GM23338 (cell line): ENCODE measurements around the gene CIRBP. TPM values are rescaled to one million over a fixed set of nuclear protein-coding genes. Genes with fewer than 3 reads are reported as not detected.

Experiments used
- ATAC-seq: fragments of 200-7000 bp; cut with Tn5 transposase; 3 replicates; pipeline ENCODE4 v1.9.1; 2020
- DNase-seq: peaks from one replicate; pipeline ENCODE4 v3.0.0-alpha.2; 2015; ENCODE audit warnings: low spot score
- H2AFZ ChIP-seq: fragments of 200-600 bp; sonication (generic); 2 replicates; pipeline ENCODE4 v1.8.0; 2016; ENCODE audit warnings: antibody characterized with exemption, mild to moderate bottlenecking, moderate library complexity
- H3F3A ChIP-seq: fragments of 200-600 bp; sonication (generic); replicated peaks from 2 replicates; pipeline ENCODE4 v1.8.0; 2017; ENCODE audit warnings: antibody characterized with exemption, mixed run types, low read depth
- H3K27ac ChIP-seq: fragments of 200-600 bp; sonication (generic); 2 replicates; pipeline ENCODE4 v1.6.1; 2016; ENCODE audit warnings: low read depth
- H3K27me3 ChIP-seq: fragments of 200-600 bp; sonication (generic); 2 replicates; pipeline ENCODE4 v1.8.0; 2016; ENCODE audit warnings: mild to moderate bottlenecking, mixed run types, moderate library complexity; ENCODE audit not compliant: insufficient read depth
- H3K36me3 ChIP-seq: fragments of 200-600 bp; sonication (generic); 2 replicates; pipeline ENCODE4 v1.8.0; 2016; ENCODE audit warnings: mild to moderate bottlenecking; ENCODE audit not compliant: insufficient read depth
- H3K4me1 ChIP-seq: fragments of 200-600 bp; sonication (generic); 2 replicates; pipeline ENCODE4 v1.8.0; 2016; ENCODE audit warnings: mild to moderate bottlenecking, moderate library complexity; ENCODE audit not compliant: insufficient read depth
- H3K4me2 ChIP-seq: fragments of 200-600 bp; sonication (generic); 2 replicates; pipeline ENCODE4 v1.7.1; 2017; ENCODE audit warnings: mixed run types
- H3K4me3 ChIP-seq: fragments of 200-600 bp; sonication (generic); 2 replicates; pipeline ENCODE4 v1.6.1; 2016; ENCODE audit warnings: mixed run types
- H3K79me2 ChIP-seq: fragments of 200-600 bp; sonication (generic); replicated peaks from 2 replicates; pipeline ENCODE4 v1.8.0; 2017; ENCODE audit warnings: mild to moderate bottlenecking; ENCODE audit not compliant: insufficient read depth
- H3K9me2 ChIP-seq: fragments of 200-600 bp; sonication (generic); 2 replicates; pipeline ENCODE4 v1.8.0; 2017; ENCODE audit not compliant: insufficient read depth
- H4K20me1 ChIP-seq: fragments of 200-600 bp; sonication (generic); replicated peaks from 2 replicates; pipeline ENCODE4 v1.8.0; 2017; ENCODE audit warnings: mild to moderate bottlenecking; ENCODE audit not compliant: insufficient read depth
- H3K27ac Mint-ChIP-seq: 2 replicates; pipeline ENCODE4 v1.8.0; 2020; ENCODE audit warnings: inconsistent platforms, mild to moderate bottlenecking, moderate library complexity, mixed read lengths
- H3K27me3 Mint-ChIP-seq: 3 replicates; pipeline ENCODE4 v1.8.0; 2022; ENCODE audit warnings: low read depth, mild to moderate bottlenecking, moderate library complexity, mixed read lengths, inconsistent platforms; ENCODE audit not compliant: insufficient read depth, poor library complexity
- H3K36me3 Mint-ChIP-seq: 3 replicates; pipeline ENCODE4 v1.8.0; 2021; ENCODE audit warnings: low read depth, mild to moderate bottlenecking, inconsistent platforms, moderate library complexity, mixed read lengths
- H3K4me1 Mint-ChIP-seq: 3 replicates; pipeline ENCODE4 v1.8.0; 2020; ENCODE audit warnings: mild to moderate bottlenecking, inconsistent platforms, mixed read lengths
- H3K4me3 Mint-ChIP-seq: 3 replicates; pipeline ENCODE4 v1.8.0; 2021; ENCODE audit warnings: moderate library complexity, mild to moderate bottlenecking, inconsistent platforms, mixed read lengths
- H3K9me3 Mint-ChIP-seq: 3 replicates; pipeline ENCODE4 v1.8.0; 2020; ENCODE audit warnings: moderate library complexity, mild to moderate bottlenecking, inconsistent platforms, mixed read lengths
- CREB1 ChIP-seq: fragments of 250-450 bp; sonication (Bioruptor Pico); IDR thresholded peaks from 2 replicates; pipeline ENCODE4 v1.5.0; 2020; ENCODE audit warnings: low read depth, mild to moderate bottlenecking, moderate library complexity
- ETS1 ChIP-seq: IDR thresholded peaks from 2 replicates; pipeline ENCODE4 v1.6.1; 2016; ENCODE audit warnings: antibody characterized with exemption
- EZH2 ChIP-seq: fragments of 200-600 bp; sonication (generic); IDR thresholded peaks from one replicate; pipeline ENCODE4 v1.8.0; 2017; ENCODE audit warnings: antibody characterized with exemption, mild to moderate bottlenecking, low read depth; ENCODE audit not compliant: unreplicated experiment
- EZH2phosphoT487 ChIP-seq: fragments of 200-600 bp; sonication (generic); IDR thresholded peaks from one replicate; pipeline ENCODE4 v1.8.1; 2018; ENCODE audit warnings: antibody characterized with exemption; ENCODE audit not compliant: unreplicated experiment
- NANOG ChIP-seq: IDR thresholded peaks from 2 replicates; pipeline ENCODE4 v1.6.1; 2016; ENCODE audit warnings: antibody characterized with exemption, borderline replicate concordance
- POLR2AphosphoS5 ChIP-seq: IDR thresholded peaks from 2 replicates; pipeline ENCODE4 v1.6.1; 2016; ENCODE audit warnings: antibody characterized with exemption, low read depth
- REST ChIP-seq: IDR thresholded peaks from one replicate; pipeline ENCODE4 v1.6.1; 2018; ENCODE audit warnings: antibody characterized with exemption; ENCODE audit not compliant: unreplicated experiment
- STAT1 ChIP-seq: IDR thresholded peaks from one replicate; pipeline ENCODE4 v1.6.1; 2016; ENCODE audit warnings: antibody characterized with exemption; ENCODE audit not compliant: unreplicated experiment
- ZNF114 ChIP-seq: fragments of 250-450 bp; sonication (Bioruptor Pico); IDR thresholded peaks from 2 replicates; pipeline ENCODE4 v1.5.0; 2020; ENCODE audit warnings: mild to moderate bottlenecking, moderate library complexity
- ZNF331 ChIP-seq: fragments of 250-450 bp; sonication (Bioruptor Pico); IDR thresholded peaks from 2 replicates; pipeline ENCODE4 v1.5.0; 2020; ENCODE audit warnings: low read depth, mild to moderate bottlenecking, moderate library complexity
- ZNF462 ChIP-seq: fragments of 250-450 bp; sonication (Bioruptor Pico); IDR thresholded peaks from 2 replicates; pipeline ENCODE4 v1.5.0; 2020; ENCODE audit warnings: mild to moderate bottlenecking, moderate library complexity
- polyA plus RNA-seq: library from polyadenylated mRNA; unstranded; fragments of >200 nt; fragmentation: Nextera tagmentation; extraction: Ambion mirVana; gene quantifications from 2 replicates; pipeline ENCODE4 v1.2.1, GENCODE V29; 2016
- total RNA-seq: library from RNA; depleted of rRNA; stranded (reverse); fragments of >200 nt; shearing (Covaris generic); gene quantifications from 2 replicates; pipeline ENCODE4 v1.2.3, GENCODE V29; 2014
- TF ChIP-seq, protein P1 (sequence below), 2 experiments: fragments of 200-600 bp in 1 of 2; sonication (generic) in 1 of 2; conservative IDR thresholded peaks; 2 replicates each; pipeline versions ENCODE4 v1.5.1 to v1.6.1; 2016 to 2017; ENCODE audit warnings: antibody characterized with exemption in 2 of 2, low read depth in 2 of 2, mild to moderate bottlenecking in 2 of 2, moderate library complexity in 1 of 2

Gene CIRBP
- total and polyA plus RNA-seq, 2 experiments from 2014 or later: 153 to 202 TPM

DNA sequence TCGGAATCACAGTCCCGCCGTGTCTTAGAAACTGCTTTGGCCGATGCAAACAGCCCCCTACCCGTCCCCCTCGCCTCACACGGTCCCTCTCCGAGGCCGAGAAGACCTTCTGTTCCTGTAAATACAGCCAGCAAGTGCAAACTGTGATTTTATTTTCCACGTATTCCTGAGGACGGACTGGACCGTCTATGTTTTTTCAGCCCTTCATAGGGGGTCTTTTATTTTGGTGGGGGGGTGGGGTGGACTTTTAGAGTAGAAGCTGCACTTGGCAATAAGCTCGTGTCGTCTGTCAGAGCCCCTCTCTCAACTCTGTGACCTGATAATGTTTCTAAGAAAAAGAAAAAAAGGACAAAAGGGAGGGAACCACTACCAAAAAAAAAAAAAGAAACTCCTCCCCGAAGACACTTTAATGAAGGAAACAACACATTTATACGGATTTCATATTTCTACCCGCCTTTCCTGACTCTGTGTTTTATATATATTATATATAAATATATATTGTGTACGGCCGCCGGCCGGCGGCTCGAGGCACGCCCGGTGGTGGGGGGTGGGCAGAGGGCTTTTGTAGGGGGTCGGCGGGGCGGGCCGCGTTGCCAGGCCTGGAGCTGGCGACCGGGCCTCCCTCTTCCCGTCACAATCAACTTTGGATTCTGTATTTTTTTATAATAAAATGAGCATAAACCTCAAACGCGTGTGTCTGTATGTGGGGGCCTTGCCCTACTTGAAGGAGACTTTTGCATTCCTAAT, 31.8 kb downstream of the CIRBP start:
- H3F3A ChIP-seq: peaks cover 8% of the 10 kb centered on the region; the same call in 1 of the 2 replicates
- DNase-seq (no peak), ATAC-seq (no peak)
- Mint-ChIP-seq H3K4me1 (no peaks in the 10 kb centered on the region; the same call in 2 of the 3 replicates), H3K4me3 (no peak overlapping the region), H3K27ac (no peak overlapping the region), H3K9me3 (no peaks in the 10 kb centered on the region), H3K27me3 (peaks cover 3% of the 10 kb centered on the region), H3K36me3 (no peaks in the 10 kb centered on the region)
- H2AFZ ChIP-seq: no peak overlapping the region
- no peak overlapping the region for H3K27ac ChIP-seq
- no peak for TF ChIP-seq POLR2AphosphoS5
- no peak for TF ChIP-seq ZNF462 (CRISPR knock-in tag)
- TF ChIP-seq EZH2: no peak
- TF ChIP-seq NANOG: no peak
- TF ChIP-seq, protein P1, sequence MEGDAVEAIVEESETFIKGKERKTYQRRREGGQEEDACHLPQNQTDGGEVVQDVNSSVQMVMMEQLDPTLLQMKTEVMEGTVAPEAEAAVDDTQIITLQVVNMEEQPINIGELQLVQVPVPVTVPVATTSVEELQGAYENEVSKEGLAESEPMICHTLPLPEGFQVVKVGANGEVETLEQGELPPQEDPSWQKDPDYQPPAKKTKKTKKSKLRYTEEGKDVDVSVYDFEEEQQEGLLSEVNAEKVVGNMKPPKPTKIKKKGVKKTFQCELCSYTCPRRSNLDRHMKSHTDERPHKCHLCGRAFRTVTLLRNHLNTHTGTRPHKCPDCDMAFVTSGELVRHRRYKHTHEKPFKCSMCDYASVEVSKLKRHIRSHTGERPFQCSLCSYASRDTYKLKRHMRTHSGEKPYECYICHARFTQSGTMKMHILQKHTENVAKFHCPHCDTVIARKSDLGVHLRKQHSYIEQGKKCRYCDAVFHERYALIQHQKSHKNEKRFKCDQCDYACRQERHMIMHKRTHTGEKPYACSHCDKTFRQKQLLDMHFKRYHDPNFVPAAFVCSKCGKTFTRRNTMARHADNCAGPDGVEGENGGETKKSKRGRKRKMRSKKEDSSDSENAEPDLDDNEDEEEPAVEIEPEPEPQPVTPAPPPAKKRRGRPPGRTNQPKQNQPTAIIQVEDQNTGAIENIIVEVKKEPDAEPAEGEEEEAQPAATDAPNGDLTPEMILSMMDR (conservative IDR thresholded peaks at IDR 0.05; ENCODE audit: low read depth in 2 of 2): no peak
- TF ChIP-seq ETS1: no peak
- TF ChIP-seq ZNF114 (CRISPR knock-in tag): no peak
- TF ChIP-seq ZNF331: no peak
- TF ChIP-seq REST: no peak
- no peak for TF ChIP-seq STAT1
- no peak for TF ChIP-seq CREB1
- TF ChIP-seq EZH2phosphoT487: no peak
- no peak overlapping the region for H3K4me3 ChIP-seq
- no peaks in the 10 kb centered on the region for H3K36me3 ChIP-seq
- H3K79me2 ChIP-seq: no peaks in the 10 kb centered on the region
- no peaks in the 10 kb centered on the region for H3K4me1 ChIP-seq
- no peaks in the 10 kb centered on the region for H3K9me2 ChIP-seq
- H3K27me3 ChIP-seq: no peaks in the 10 kb centered on the region
- H4K20me1 ChIP-seq: no peaks in the 10 kb centered on the region
- no peak overlapping the region for H3K4me2 ChIP-seq
